ENCODE data around the gene KRT31.

The KRT31 gene

DNA sequence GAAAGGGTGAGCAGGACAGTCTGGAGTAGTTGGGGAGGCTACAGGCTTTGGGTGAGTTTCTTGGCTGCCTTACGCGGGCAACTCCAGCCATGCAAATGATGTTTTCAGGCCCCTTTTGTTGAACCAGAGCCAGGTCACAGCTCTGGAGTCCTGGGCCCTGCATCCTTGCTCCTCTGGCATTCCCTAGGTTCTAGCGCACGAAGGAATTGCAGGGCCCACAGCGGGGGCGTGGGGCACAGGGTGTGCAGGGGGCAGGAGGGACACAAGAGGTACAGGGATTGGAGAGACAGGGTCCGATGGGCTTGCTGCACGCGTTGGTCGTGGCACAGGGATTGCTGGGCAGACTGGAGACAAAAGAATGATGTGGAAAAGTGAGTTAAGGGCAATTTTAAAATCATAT lies 3.6 kb downstream of the KRT31 start:
- H3K27ac ChIP-seq, result no peak overlapping the region
- TF ChIP-seq, protein P1, sequence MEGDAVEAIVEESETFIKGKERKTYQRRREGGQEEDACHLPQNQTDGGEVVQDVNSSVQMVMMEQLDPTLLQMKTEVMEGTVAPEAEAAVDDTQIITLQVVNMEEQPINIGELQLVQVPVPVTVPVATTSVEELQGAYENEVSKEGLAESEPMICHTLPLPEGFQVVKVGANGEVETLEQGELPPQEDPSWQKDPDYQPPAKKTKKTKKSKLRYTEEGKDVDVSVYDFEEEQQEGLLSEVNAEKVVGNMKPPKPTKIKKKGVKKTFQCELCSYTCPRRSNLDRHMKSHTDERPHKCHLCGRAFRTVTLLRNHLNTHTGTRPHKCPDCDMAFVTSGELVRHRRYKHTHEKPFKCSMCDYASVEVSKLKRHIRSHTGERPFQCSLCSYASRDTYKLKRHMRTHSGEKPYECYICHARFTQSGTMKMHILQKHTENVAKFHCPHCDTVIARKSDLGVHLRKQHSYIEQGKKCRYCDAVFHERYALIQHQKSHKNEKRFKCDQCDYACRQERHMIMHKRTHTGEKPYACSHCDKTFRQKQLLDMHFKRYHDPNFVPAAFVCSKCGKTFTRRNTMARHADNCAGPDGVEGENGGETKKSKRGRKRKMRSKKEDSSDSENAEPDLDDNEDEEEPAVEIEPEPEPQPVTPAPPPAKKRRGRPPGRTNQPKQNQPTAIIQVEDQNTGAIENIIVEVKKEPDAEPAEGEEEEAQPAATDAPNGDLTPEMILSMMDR (conservative IDR thresholded peaks at IDR 0.05), result no peak
- TF ChIP-seq ZFX (IDR thresholded peaks at IDR 0.05), result no peak

DNA sequence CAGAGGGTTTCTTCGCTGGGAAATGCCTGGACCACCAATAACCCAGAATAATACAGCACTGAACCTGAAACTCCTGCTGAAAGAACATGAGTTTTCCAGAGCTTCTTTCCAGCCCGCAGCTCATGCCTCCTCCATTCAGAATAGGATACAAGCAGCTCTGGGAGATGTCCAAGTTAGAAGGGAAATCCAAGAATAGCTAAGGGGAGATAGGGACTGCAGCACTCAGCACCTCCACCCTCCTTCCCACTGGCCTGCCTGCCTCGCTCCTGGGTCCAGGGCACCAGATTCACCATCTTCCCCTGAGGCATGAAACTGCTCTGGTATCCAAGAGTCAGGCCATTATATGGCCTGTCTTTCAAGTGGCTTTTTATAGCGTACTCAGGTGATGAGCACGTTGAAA lies 4.1 kb downstream of the KRT31 start:
- no peak overlapping the region for H3K27ac ChIP-seq
- TF ChIP-seq, protein P1 (conservative IDR thresholded peaks at IDR 0.05), result no peak
- no peak for TF ChIP-seq ZFX (IDR thresholded peaks at IDR 0.05)

DNA sequence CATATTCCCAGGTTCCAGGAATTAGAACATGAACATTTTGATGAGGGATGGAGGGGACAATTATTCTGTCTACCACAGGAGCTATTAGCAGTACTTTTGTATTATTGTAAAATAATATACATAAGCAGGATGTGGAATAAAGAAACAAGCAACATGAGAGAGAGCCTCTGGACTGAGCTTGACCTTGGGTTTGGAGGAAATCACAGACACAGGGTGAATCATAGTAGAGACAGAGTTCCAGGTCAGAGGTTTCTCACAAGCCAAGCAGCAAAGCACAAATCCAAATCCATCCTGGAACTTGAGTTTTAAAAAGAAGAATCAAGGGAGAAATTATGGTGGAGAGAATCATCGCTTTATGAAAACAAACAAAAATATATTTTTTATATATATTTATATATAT lies 5.1 kb downstream of the KRT31 start:
- TF ChIP-seq ZFX (IDR thresholded peaks at IDR 0.05), result no peak
- TF ChIP-seq, protein P1 (conservative IDR thresholded peaks at IDR 0.05), result no peak
- H3K27ac ChIP-seq, result no peak overlapping the region

DNA sequence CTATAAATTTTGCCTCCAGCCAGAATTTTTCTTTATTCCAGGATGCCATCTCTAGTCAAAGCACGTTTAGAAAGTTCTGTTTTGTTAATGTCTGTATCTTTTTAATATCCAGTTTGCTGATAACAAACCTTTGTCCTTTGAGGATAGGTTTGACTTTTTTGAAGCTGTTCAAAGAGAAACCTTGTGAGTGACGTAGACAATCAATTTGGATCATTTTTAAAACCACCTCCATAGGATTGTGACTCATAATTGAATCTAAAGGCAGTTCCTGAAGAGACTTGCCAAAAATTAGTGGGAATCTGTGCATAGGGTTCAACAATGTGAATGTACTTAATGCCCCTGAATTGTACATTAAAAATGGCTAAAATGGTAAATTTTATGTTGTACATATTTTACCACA lies 5.9 kb downstream of the KRT31 start:
- no peak overlapping the region for H3K27ac ChIP-seq
- TF ChIP-seq ZFX (IDR thresholded peaks at IDR 0.05), result no peak
- TF ChIP-seq, protein P1 (conservative IDR thresholded peaks at IDR 0.05), result no peak

DNA sequence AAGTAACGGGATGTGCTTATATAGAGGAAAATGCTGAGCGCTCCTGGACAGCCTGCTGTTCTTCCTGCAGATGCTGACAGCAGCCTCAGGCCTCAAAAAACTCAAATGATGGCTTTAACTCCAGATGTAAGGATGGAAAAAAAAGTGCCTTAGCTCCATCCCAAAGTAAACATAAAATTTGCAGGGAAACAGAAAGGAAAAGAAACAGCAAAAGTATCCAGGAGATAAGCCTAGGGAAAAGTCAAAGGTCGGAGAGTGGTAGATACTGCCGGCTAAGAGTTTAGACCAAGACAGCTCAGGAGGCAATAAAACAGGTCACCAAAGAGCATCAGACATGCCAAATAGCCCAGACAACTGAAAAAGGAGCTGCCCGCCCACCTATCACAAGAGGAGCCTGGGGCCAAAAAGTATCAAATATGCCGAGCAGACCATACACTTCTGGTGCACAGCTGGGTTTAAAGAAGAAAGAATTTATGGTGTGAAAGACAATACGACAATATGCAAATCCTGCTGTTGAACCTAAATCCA lies 6.9 kb downstream of the KRT31 start:
- no peak overlapping the region for H3K27ac ChIP-seq
- TF ChIP-seq, protein P1 (conservative IDR thresholded peaks at IDR 0.05), result no peak
- TF ChIP-seq ZFX (IDR thresholded peaks at IDR 0.05), result no peak

DNA sequence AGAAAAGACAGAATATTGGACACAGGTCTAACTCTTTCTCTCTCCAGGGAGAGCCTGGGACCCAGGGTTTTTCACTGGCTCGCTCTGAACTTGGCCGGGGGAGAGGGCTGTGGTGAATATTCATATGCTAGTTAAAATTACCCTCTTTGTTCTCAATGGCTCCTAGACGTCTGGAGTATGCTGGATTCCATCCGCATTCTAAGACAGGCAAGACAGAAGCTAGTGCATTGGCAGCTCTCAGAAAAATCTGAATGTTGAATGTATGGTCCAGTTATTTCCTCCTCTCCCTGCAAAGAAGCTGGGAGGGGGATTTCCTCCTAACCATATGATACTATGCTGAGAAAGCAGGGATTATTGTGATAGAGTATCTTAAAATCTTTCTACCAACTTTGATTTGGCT lies 9.7 kb downstream of the KRT31 start:
- TF ChIP-seq, protein P1 (conservative IDR thresholded peaks at IDR 0.05), result no peak
- no peak for TF ChIP-seq ZFX (IDR thresholded peaks at IDR 0.05)
- H3K27ac ChIP-seq, result no peak overlapping the region

DNA sequence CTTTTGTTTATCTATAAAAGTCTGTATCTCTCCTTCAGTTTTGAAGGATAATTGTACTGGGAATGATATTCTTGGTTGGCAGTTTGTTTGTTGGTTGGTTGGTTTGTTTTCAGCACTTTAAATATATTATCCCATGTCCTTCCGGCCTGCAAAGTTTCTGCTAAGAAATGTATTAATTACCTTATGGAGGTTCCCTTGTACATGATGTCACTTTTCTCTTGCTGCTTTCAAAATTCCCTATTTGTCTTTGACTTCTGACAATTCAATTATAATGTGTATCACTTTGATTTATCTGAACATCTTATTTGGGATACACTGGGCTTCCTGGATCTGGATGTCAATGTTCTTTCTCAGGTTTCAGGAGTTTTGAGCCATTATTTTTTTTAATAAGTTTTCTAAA lies 11.2 kb downstream of the KRT31 start:
- TF ChIP-seq, protein P1 (conservative IDR thresholded peaks at IDR 0.05), result no peak
- TF ChIP-seq ZFX (IDR thresholded peaks at IDR 0.05), result no peak
- H3K27ac ChIP-seq, result no peak overlapping the region
